Measurements from ENCODE around the gene ZXDC. TPM values are rescaled to one million over a fixed set of nuclear protein-coding genes. Genes with fewer than 3 reads are reported as not detected.

Gene ZXDC
- total RNA-seq, 2 donors from 2014 or later, result 30.5 to 31.6 TPM

DNA sequence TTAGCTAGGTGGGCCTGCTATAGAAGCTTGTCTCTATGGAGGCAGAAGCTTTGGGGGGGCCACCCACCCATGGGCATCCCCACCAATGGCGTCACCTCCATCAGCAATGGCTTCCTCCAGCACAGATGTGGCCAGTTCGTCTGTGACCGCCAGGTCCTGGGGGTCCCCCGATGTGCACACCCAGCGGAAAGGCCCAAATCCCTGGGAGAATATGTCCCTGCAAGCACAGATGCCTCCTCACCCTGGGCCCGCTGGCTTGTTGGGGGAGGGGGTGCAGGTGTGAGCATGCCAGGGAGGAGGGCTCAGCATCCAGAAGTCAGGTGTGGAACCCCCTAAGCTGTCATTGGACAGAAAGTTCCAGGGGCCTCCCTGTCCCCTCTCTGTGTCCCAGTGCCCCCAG lies 22.3 kb upstream of the ZXDC start:
- Histone ChIP-seq H3K27me3 (ENCODE audit: control insufficient read depth, insufficient read depth, low read length, poor library complexity, severe bottlenecking) (no peaks in the 10 kb centered on the region), H3K9me3 (ENCODE audit: control insufficient read depth, low read length) (no peaks in the 10 kb centered on the region), H3K4me3 (ENCODE audit: low read length) (no peak overlapping the region), H3K36me3 (ENCODE audit: control insufficient read depth, insufficient read depth, low read length) (no peaks in the 10 kb centered on the region), H3K9ac (ENCODE audit: extremely low read depth, low read length, poor library complexity, severe bottlenecking) (no peak overlapping the region), H3K4me1 (ENCODE audit: control insufficient read depth, insufficient read depth, low read length) (peaks cover 6% of the 10 kb centered on the region), H3K27ac (ENCODE audit: low read depth, low read length) (no peak overlapping the region)
- H3K4me1 Mint-ChIP-seq, result peaks cover 8% of the 10 kb centered on the region
- no peak for DNase-seq
- H3K36me3 Mint-ChIP-seq (ENCODE audit: low read depth), result no peaks in the 10 kb centered on the region
- no peak overlapping the region for H3K27ac Mint-ChIP-seq
- no peaks in the 10 kb centered on the region for H3K27me3 Mint-ChIP-seq (ENCODE audit: insufficient read depth)
- no peaks in the 10 kb centered on the region for H3K9me3 Mint-ChIP-seq
- no peak overlapping the region for H3K4me3 Mint-ChIP-seq
- WGBS, 2 experiments (ENCODE audit: insufficient coverage in 1 of 2, insufficient read length in 1 of 2), result 92 to 100% methylated on average over 5 to 6 of the region's 6 CpGs
- TF ChIP-seq, protein P1, sequence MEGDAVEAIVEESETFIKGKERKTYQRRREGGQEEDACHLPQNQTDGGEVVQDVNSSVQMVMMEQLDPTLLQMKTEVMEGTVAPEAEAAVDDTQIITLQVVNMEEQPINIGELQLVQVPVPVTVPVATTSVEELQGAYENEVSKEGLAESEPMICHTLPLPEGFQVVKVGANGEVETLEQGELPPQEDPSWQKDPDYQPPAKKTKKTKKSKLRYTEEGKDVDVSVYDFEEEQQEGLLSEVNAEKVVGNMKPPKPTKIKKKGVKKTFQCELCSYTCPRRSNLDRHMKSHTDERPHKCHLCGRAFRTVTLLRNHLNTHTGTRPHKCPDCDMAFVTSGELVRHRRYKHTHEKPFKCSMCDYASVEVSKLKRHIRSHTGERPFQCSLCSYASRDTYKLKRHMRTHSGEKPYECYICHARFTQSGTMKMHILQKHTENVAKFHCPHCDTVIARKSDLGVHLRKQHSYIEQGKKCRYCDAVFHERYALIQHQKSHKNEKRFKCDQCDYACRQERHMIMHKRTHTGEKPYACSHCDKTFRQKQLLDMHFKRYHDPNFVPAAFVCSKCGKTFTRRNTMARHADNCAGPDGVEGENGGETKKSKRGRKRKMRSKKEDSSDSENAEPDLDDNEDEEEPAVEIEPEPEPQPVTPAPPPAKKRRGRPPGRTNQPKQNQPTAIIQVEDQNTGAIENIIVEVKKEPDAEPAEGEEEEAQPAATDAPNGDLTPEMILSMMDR (conservative IDR thresholded peaks at IDR 0.05), result no peak

DNA sequence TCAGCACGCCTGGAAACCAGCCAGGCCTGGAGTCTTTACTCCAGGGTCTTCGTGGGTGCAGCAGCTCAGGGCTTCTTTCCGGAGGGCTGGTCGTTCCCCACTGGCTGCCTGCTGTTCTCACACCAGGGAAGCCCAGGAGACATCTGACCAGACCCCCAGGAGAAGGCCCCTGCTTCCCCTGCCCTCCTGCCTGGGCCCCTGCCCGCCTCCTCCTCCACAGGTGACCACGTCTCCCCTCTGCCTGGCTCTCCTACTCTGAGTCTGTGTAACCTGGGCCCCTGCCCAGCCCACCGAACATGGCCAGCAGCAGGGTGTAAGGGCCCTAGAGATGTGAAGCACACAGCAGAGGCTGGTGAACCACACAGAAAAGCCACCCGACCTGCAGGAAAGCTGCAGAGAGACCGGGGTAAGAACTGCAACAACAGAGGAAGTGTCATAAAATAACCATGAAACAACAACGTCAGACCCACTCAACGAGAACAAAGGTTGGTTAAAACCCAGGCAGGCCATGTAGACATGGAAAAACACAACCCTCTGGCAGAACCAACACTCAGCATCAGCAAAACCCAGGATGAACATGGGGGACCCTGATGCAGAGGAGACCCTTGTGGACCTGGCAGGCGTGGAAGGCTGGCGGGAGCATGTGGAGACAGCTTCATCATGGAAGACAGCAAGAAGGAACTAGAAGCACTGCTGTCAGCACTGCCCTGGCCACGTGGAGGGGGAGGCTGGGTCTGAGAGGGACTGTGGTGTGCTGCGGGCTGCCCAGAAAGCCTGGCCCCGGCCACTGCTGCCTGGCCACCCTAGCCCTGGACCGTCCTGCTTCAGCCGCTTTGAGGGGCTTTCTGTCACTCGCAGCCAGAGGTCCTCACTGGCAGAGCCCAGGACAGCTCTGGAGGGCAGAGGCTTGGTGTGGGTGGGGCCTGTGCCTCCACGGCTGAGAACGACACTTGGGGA lies 21.5 kb upstream of the ZXDC start:
- TF ChIP-seq, protein P1 (conservative IDR thresholded peaks at IDR 0.05), result no peak
- H3K4me1 ChIP-seq (ENCODE audit: control insufficient read depth, insufficient read depth, low read length), result peaks cover 6% of the 10 kb centered on the region
- no peak overlapping the region for H3K9ac ChIP-seq (ENCODE audit: extremely low read depth, low read length, poor library complexity, severe bottlenecking)
- Mint-ChIP-seq H3K36me3 (ENCODE audit: low read depth) (no peaks in the 10 kb centered on the region), H3K4me3 (no peak overlapping the region), H3K9me3 (no peaks in the 10 kb centered on the region), H3K27ac (no peak overlapping the region), H3K4me1 (peaks cover 8% of the 10 kb centered on the region), H3K27me3 (ENCODE audit: insufficient read depth) (no peaks in the 10 kb centered on the region)
- no peaks in the 10 kb centered on the region for H3K27me3 ChIP-seq (ENCODE audit: control insufficient read depth, insufficient read depth, low read length, poor library complexity, severe bottlenecking)
- 87 to 88% methylated on average over 11 to 21 of the region's 21 CpGs for WGBS, 2 experiments (ENCODE audit: insufficient coverage in 1 of 2, insufficient read length in 1 of 2)
- no peak overlapping the region for H3K4me3 ChIP-seq (ENCODE audit: low read length)
- no peaks in the 10 kb centered on the region for H3K9me3 ChIP-seq (ENCODE audit: control insufficient read depth, low read length)
- H3K36me3 ChIP-seq (ENCODE audit: control insufficient read depth, insufficient read depth, low read length), result no peaks in the 10 kb centered on the region
- no peak for DNase-seq
- no peak overlapping the region for H3K27ac ChIP-seq (ENCODE audit: low read depth, low read length)

DNA sequence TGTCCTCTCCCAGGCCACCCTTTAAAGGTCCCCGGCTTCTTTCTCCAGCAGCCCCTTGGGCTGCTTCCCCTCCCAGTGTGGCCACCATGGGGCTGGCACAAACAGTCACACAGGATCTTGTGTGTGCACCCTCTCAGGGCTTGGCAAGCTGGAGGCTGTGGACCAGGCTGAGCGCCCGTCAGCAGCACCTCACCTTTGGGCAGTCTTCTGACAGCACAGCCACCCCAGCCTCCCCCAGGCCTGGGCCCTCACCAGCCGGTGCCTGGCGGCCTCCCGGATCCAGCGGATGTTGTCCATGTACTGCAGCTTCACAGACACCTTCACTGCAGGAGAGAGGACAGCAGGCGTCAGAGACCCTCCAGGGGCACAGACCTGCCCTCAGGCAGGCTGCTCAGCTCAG lies 20.1 kb upstream of the ZXDC start:
- no peaks in the 10 kb centered on the region for H3K36me3 ChIP-seq (ENCODE audit: control insufficient read depth, insufficient read depth, low read length)
- H3K9me3 ChIP-seq (ENCODE audit: control insufficient read depth, low read length), result no peaks in the 10 kb centered on the region
- Mint-ChIP-seq H3K4me1 (peaks cover 8% of the 10 kb centered on the region), H3K27me3 (ENCODE audit: insufficient read depth) (no peaks in the 10 kb centered on the region), H3K36me3 (ENCODE audit: low read depth) (no peaks in the 10 kb centered on the region), H3K9me3 (no peaks in the 10 kb centered on the region), H3K4me3 (no peak overlapping the region), H3K27ac (no peak overlapping the region)
- no peak for DNase-seq
- 94 to 100% methylated on average over 5 to 8 of the region's 8 CpGs for WGBS, 2 experiments (ENCODE audit: insufficient coverage in 1 of 2, insufficient read length in 1 of 2)
- H3K4me1 ChIP-seq (ENCODE audit: control insufficient read depth, insufficient read depth, low read length), result peaks cover 6% of the 10 kb centered on the region
- H3K9ac ChIP-seq (ENCODE audit: extremely low read depth, low read length, poor library complexity, severe bottlenecking), result no peak overlapping the region
- H3K27ac ChIP-seq (ENCODE audit: low read depth, low read length), result no peak overlapping the region
- no peaks in the 10 kb centered on the region for H3K27me3 ChIP-seq (ENCODE audit: control insufficient read depth, insufficient read depth, low read length, poor library complexity, severe bottlenecking)
- H3K4me3 ChIP-seq (ENCODE audit: low read length), result no peak overlapping the region
- TF ChIP-seq, protein P1 (conservative IDR thresholded peaks at IDR 0.05), result no peak
